Measurements from ENCODE around the gene B4GALT6.

B4GALT6 gene

DNA sequence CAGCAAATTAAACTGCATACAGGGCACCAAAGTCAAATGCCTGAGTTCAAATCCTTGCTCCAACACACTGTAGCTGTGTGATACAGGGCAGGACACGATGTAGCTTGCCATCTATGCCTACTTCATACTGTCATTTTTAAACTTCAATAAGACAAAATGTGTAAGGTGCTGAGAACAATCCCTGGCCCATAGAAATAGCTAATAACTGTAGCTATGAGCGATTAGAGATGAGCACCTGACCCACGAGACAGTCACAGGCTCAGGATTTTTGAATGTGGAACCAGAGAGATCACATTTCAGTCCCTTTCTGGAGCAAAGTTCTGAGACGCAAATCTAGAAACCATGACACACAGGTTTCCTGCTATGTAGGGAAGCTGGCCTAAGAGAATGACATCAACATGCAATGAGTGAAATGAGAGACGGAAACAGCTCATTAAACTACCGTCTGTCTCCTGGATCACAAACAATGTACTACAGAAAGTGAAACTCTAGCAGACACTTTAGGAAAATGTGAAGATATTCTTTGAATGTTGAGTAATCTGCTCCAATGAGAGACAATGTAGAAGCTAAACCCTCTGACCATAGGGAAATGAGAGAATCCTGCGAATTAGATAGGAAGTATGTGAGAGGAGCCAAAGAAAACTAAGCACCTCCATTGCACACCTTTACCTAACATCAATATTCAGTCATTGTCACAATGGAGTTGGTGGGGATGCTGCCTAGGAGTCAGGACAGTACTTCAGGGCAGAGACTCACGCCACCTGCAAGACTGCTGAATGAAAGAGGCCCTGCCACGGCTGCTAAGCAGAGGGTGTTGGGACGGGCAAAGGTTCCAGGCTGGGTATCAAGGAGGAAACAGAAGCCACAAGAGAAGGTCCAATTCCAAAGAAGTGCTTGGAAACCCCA lies 25.5 kb downstream of the B4GALT6 start:
- peak; percentile 86 for ATAC-seq
- DNase-seq, result no peak

- DNase-seq (peak; percentile 39), ATAC-seq (peak; percentile 81)
These were observed 26.3 kb downstream of the B4GALT6 start for GRCh38 chr18:31657823-31658669.

GRCh38 chr18:31656754-31657153 lies 27.6 kb downstream of the B4GALT6 start:
- ATAC-seq (no peak), DNase-seq (no peak)

DNA sequence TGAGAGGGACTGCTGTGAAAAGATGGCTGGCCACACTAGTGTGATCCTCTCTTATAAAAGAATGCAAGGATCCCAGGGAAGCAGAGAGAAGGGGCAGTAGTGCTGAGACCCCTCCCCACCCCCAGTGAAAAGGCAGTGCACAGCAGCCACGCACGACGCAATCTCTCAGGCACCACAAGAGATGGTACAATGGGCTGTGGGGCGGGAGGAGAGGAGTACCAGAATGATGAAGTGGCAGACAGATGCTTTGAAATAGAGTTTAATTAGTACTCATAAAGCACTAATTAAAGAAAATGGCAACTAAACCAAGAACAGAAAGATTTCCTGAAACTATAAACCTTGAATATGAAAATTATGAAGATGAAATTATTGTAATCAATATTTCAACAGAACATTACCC lies 29.0 kb downstream of the B4GALT6 start:
- no peak for DNase-seq
- ATAC-seq, result no peak

GRCh38 chr18:31652877-31653276 lies 31.5 kb downstream of the B4GALT6 start:
- DNase-seq (no peak), ATAC-seq (no peak)

DNA sequence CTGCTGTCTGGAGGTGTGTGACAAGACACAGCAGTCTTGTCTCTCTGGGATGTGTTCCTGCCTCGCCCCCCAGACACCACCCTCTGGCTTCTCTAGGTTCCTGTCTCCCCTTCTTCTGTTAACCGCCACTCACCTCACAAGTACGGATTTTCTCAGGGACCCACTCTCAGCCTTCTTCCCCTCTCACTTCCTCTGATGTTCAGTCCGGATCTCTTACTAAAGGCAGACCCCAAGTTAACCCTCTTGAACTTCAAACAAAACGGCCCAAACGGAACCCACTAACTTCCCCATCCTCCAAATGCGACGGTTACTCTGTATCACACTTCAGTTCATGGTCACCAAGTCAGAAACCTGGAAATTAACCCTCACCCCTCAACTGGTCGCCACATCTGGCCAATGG lies 32.0 kb downstream of the B4GALT6 start:
- ATAC-seq (no peak), DNase-seq (no peak)

DNA sequence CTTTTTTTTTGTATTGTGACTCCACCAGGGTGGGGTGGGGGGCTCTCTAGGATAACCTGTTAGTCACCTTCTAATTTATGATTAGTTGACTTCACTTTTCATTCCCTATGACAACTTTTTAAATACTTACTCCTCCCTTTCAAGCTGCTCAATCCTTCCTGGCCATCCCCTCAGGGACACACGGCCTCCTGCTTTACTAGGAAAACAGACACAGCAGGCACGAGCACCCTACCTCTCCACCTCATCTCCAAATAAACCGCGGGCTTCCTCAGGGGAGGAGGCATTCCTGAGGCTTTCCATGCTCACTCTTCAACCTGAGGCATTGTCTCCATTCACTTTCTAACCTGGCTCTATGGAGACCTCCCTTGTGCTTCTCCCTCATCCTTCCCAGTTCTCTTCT lies 33.0 kb downstream of the B4GALT6 start:
- ATAC-seq (no peak), DNase-seq (no peak)

- DNase-seq (no peak), ATAC-seq (peak; percentile 41)
These were observed 34.2 kb downstream of the B4GALT6 start for GRCh38 chr18:31649978-31650719.

GRCh38 chr18:31649449-31649848 lies 34.9 kb downstream of the B4GALT6 start:
- DNase-seq (no peak), ATAC-seq (no peak)

- ATAC-seq (peak; percentile 56), DNase-seq (no peak)
These were observed 35.4 kb downstream of the B4GALT6 start for GRCh38 chr18:31648966-31649429.

DNA sequence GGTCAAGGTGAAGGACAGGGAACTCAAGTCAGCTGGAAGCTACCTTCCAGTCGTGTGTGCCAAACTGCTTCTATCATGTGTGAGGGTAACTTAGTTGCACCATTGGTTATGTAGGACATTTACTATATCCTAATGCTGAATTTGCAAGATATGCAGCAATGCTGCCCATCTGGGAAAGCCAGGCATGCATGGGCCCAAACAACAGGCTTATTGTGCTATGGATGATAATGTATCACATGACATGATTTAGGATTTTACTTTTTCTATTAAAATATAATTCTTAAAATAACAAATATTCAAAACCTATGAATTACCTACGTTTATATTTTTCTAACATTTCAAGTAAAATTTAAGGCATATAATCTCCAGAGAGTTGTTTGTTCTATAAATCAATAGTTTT lies 35.9 kb downstream of the B4GALT6 start:
- ATAC-seq, result no peak
- no peak for DNase-seq

GRCh38 chr18:31647127-31647753 lies 37.1 kb downstream of the B4GALT6 start:
- ATAC-seq, result no peak
- DNase-seq, result no peak

GRCh38 chr18:31646332-31647126 lies 37.9 kb downstream of the B4GALT6 start:
- ATAC-seq (no peak), DNase-seq (no peak)

- ATAC-seq (no peak), DNase-seq (no peak)
These were observed 39.0 kb downstream of the B4GALT6 start for GRCh38 chr18:31645411-31645810.

DNA sequence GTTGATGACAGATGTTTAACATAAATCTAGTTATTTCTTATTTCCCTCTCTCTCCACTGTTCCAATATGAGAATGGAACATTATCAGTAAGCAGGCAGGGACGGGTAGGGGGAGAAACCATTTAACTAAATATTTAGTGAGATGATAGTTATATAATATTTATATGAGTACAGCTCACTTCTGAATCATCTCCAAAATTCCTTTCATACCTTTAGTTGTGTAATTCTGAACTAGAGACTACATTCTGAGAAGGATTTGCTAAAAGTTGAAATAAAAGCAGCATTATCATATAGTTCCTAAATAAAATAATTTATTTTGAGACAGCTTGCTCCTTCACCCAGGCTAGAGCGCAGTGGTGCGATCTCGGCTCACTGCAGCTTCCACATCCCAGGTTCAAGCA lies 41.4 kb downstream of the B4GALT6 start:
- no peak for DNase-seq
- no peak for ATAC-seq

DNA sequence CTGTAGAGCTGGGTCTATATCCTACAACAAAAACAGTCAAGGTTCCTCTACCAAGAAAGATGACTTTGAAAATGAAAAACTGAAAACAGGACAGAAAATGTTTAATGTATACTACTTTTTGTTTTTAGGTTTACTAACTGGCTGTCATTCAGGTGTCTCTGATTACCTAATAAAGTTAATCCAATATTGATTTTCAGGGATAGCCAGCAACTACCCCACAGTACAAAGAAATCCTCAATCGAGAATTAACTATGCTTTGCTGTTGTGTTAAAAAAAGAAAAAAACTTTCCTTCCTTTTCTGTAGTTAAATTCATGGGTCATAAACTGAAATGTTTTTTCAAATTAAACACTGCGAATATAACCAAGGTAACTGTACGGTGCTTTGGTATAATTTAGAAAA lies 46.9 kb downstream of the B4GALT6 start:
- DNase-seq (no peak), ATAC-seq (no peak)

DNA sequence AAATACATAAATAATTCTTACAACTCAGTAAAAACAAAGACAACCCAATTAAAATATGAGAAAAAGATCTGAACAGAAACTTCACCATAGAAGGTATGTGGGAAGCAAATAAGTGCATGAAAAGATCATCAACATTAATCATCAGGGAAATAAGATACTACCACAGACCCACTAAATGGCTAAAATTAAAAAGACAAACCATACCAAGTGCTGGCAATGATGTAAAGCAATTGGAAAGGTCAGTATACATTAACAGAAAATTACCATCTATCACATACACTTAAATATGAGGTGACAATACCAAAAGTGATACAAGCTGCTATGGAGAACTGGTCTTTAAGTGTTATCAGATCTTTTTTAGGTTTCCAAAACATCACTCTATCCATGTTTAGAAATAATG lies 48.0 kb downstream of the B4GALT6 start:
- ATAC-seq (no peak), DNase-seq (no peak)

- DNase-seq (no peak), ATAC-seq (peak; percentile 68)
These were observed 50.1 kb downstream of the B4GALT6 start for GRCh38 chr18:31634331-31634713.

DNA sequence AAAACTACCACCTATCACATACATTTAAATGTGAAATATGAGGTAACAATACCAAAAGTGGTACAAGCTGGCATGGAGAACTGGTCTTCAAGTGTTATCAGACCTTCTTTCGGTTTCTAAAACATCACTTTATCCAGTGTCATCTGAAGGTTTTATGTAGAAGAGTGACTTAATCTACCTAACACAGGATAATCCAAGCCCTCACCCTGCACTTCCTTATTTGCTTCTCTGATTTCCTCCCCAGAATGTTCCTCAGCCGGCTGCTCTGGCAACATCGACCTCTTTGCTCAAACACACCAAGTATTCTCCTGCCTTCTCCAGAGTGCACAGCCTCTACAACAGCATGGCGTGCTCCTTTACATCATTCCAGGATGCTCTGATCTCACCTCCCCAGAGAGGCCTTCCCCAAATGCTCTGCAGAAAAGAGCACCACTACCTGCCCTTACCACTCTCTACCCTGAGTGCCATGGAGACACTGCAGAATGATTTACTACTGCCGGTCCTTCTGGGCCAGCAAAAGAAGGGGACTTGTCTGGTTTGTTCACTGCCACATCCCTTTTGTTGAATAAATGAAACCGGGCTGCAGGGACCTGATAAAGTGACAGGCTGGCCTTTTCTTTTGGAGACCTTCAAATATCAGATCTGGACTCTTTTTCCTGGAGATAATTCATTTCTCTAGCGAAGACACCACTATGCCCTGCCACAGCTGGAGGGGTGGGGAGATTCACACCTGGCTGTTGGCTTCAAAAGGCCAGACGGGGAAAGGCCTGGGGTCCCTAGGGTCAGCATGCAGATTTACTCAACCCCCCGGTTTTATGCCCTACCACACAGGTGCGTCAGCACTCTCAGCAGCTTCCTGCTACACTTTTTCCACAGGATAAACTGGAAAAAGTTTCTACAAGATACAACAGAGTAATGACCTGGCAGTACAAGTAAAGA lies 50.7 kb downstream of the B4GALT6 start:
- ATAC-seq (no peak), DNase-seq (no peak)

DNA sequence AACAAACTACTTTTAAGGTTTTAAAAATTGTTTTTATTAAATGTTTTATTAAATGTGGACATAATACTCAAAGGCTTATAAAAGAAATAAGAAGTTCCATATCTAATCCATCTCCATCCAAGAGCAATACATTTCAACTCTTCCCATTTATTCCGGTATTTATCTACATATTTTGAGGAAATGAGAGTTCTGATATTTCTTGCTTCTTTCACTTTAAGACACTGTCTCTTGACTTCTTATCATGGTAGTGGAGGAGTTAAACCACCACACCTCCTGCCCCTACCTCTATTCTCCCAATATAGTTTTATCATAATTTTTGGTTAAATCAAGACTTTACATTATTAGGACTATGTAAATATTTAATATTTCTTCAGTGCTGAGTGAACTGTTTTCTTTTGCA lies 52.0 kb downstream of the B4GALT6 start:
- no peak for ATAC-seq
- DNase-seq, result no peak

Measured in stimulated activated naive CD8-positive, alpha-beta T cell treated with anti-CD3 and anti-CD28 coated beads, Interleukin-15, Interleukin-2, amounts not matched to agents 100 U/mL and 50 U/mL, for 24 hours (primary cell).